Measurements from ENCODE around the gene PCSK9. TPM values are rescaled to one million over a fixed set of nuclear protein-coding genes. Genes with fewer than 3 reads are reported as not detected.

The PCSK9 gene
- total RNA-seq, 1 experiment from 2014 or later = not detected

DNA sequence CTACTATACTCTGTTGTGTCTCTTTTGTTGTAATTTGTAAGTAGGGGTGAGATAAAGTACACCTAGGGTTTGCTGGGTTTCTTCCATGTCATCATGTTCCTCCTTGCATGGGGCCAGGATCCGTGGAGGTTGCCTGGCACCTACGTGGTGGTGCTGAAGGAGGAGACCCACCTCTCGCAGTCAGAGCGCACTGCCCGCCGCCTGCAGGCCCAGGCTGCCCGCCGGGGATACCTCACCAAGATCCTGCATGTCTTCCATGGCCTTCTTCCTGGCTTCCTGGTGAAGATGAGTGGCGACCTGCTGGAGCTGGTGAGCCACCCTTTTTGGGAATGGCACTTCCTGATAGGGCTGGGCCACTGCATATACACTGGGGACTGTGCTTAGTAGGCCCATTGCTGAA lies 4.4 kb downstream of the PCSK9 start:
- no peak for DNase-seq (ENCODE audit: low read depth)

- DNase-seq (ENCODE audit: low read depth) = no peak
Observed at GRCh38 chr1:55044617-55045397, 5.5 kb downstream of the PCSK9 start.

GRCh38 chr1:55045430-55045829 lies 6.1 kb downstream of the PCSK9 start:
- no peak for DNase-seq (ENCODE audit: low read depth)

DNA sequence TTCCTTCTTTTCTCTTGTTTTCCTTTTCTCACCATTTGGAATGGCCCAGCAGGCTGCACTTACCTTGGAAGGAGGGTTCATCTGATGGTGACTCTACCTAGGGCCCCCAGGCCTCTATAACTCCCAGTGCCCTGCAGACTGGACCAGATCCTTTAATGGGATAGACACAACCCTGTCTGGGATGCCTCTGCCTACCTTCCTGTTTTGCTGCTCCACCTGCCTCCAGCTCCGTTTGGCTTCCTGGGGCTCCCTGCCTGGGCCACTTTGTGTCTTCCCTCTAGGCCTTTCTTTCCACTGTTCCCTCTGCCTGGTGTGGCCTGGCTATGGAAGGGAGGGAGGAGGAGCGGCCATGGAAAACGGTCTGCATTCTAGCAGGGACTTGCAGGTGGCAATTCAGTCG lies 7.5 kb downstream of the PCSK9 start:
- DNase-seq (ENCODE audit: low read depth) = no peak

DNA sequence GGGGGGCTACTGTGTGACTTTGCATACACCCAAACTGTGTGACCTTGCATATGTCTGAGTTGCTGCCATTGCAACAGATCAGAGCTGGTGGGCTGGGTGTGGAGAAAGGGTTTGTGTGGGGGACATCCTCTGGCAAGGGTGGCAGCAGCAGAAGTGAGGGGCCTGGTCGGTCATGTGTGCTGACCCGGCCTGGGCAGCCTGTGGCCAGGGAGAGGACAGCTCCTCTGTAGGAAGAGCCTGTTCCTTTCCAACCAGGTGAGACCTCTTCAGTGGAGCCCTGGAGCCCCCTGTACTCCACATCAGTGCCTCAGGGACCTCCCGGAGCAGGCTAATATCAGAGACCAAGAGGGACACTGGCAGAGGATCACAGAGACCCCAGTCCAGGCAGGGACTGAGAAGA lies 8.3 kb downstream of the PCSK9 start:
- DNase-seq (ENCODE audit: low read depth) = no peak

GRCh38 chr1:55048453-55049270 lies 9.3 kb downstream of the PCSK9 start:
- DNase-seq (ENCODE audit: low read depth) = no peak

- DNase-seq (ENCODE audit: low read depth) = no peak
Observed at GRCh38 chr1:55049271-55049913, 10.0 kb downstream of the PCSK9 start.

- peak; percentile 19 for DNase-seq (ENCODE audit: low read depth)
Observed at GRCh38 chr1:55049914-55050278, 10.5 kb downstream of the PCSK9 start.

- peak; percentile 44 for DNase-seq (ENCODE audit: low read depth)
Observed at GRCh38 chr1:55050283-55050682, 10.9 kb downstream of the PCSK9 start.

GRCh38 chr1:55051169-55051568 lies 11.8 kb downstream of the PCSK9 start:
- no peak for DNase-seq (ENCODE audit: low read depth)

DNA sequence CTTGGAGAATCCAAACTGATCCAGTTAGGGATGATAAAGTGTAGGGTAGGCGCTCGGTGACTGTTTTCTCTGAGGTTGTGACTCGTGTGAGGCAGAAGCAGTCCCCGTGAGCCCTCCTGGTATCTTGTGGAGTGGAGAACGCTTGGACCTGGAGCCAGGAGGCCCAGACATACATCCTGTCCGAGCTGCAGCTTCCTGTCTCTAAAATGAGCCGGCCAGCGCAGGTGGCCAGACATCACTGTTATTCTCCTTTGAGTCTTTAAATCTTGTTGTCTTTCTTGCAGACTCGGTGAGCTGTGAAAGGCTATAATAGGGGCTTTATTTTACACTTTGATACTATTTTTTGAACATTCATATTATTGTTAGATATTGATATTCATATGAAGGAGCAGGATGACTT lies 12.3 kb downstream of the PCSK9 start:
- no peak for DNase-seq (ENCODE audit: low read depth)

DNA sequence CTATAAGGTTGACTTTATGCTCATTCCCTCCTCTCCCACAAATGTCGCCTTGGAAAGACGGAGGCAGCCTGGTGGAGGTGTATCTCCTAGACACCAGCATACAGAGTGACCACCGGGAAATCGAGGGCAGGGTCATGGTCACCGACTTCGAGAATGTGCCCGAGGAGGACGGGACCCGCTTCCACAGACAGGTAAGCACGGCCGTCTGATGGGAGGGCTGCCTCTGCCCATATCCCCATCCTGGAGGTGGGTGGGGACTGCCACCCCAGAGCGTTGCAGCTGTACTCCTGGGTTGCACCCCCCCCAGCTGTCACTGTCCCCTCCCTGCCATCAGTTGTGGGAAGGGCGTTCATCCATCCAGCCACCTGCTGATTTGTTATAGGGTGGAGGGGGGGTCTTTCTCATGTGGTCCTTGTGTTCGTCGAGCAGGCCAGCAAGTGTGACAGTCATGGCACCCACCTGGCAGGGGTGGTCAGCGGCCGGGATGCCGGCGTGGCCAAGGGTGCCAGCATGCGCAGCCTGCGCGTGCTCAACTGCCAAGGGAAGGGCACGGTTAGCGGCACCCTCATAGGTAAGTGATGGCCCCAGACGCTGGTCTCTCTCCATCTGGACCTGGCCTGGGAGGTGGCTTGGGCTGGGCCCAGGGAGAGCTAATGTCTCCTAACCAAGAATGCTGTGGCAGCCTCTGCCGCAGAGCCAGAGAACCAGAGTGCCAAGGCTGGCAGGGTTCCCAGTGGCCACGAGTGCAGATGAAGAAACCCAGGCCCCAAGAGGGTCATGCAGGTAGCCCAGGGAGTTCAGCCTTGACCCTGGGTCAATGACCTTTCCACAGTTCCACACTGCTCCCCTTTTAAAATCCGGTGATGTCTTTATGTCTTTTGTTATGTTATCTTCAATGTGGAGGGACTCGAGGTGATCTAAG lies 13.1 kb downstream of the PCSK9 start:
- no peak for DNase-seq (ENCODE audit: low read depth)

- DNase-seq (ENCODE audit: low read depth) = no peak
Observed at GRCh38 chr1:55053265-55053954, 14.1 kb downstream of the PCSK9 start.

DNA sequence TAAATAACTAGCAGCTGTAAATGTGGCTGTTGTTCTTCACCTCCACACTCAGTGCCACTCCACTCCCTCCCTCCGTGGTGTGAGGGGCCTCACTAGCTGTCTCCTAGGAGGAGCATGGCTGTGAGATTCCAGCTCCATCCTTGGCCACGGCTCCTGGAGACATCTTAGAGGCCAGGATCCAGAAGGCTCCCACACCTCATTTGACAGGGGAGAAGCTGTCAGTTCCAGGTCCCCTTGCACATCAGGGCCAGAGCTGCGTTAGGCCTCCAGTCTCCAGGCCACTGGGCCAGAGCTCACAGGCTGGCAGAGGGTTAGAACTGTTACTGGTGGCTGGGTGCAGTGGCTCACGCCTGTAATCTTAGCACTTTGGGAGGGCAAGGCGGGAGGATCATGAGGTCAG lies 15.0 kb downstream of the PCSK9 start:
- DNase-seq (ENCODE audit: low read depth) = no peak

DNA sequence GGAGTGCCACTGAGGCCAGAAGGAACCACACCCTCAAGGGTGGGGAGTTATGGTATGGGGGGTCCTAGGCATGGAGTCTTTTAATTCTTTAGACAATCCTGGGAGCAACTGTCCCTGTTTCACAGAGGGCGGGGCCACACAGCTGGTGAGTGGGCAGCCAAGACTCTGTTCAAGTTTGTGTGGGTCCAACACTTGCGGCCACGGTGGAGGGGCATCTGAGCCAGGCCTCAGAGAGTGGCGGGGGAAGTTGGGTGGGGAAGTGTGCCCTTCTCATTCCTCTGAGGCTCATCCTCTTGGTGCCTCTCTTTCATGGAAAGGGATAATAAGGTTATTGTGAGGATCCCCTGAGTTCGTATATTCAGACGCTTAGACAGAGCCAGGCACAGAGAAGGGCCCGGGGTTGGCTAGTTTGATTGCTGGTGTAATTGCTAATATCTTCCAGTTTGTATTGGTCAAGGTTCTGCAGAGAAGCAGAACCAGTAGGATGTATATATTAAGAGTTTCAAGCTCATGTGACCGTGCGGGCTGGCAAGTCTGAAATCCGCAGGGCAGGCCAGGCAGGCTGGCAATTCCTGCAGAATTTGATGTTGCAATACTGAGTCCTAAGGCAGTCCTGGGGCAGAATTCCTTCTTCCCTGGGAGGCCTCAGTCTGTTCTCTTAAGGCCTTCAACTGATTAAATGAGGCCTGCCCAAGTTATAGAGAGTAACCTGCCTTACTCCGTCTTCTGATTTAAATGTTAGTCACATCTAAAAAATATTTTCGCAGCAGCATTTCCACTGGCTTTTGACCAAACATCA lies 15.9 kb downstream of the PCSK9 start:
- DNase-seq (ENCODE audit: low read depth) = no peak

DNA sequence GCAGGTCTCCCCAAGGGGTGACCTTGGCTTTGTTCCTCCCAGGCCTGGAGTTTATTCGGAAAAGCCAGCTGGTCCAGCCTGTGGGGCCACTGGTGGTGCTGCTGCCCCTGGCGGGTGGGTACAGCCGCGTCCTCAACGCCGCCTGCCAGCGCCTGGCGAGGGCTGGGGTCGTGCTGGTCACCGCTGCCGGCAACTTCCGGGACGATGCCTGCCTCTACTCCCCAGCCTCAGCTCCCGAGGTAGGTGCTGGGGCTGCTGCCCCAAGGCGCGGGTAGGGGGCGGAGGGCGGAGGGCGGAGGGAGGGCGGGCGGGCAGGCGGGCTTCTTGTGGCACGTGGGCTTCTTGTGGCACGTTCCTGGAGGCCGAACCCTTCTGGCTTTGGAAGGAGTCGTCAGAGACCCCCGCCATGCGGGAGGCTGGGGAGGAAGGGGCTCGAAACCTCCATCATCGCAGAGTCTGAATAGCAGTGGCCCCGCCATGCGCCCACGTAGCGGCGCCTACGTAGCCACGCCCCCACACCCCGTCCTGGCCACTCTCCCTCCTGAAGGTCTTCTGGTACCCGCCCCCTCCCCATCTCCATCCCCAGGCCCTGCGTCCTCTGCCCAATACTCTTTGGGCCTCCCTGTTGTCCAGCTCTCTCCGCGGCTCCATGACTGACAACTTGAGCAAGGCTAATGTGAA lies 16.7 kb downstream of the PCSK9 start:
- no peak for DNase-seq (ENCODE audit: low read depth)

- DNase-seq (ENCODE audit: low read depth) = no peak
Observed at GRCh38 chr1:55056632-55056992, 17.3 kb downstream of the PCSK9 start.

- no peak for DNase-seq (ENCODE audit: low read depth)
Observed at GRCh38 chr1:55057270-55057955, 18.1 kb downstream of the PCSK9 start.

- DNase-seq (ENCODE audit: low read depth) = no peak
Observed at GRCh38 chr1:55057956-55058298, 18.6 kb downstream of the PCSK9 start.

Measured in RPMI7951 (cell line).